ENCODE measurements around the gene GFI1B.
"Not testable (repeated sequence)": the region's sequence is repeated elsewhere in the genome, so short reads cannot be mapped to it uniquely, and the experiment has no call there.

GFI1B gene

DNA sequence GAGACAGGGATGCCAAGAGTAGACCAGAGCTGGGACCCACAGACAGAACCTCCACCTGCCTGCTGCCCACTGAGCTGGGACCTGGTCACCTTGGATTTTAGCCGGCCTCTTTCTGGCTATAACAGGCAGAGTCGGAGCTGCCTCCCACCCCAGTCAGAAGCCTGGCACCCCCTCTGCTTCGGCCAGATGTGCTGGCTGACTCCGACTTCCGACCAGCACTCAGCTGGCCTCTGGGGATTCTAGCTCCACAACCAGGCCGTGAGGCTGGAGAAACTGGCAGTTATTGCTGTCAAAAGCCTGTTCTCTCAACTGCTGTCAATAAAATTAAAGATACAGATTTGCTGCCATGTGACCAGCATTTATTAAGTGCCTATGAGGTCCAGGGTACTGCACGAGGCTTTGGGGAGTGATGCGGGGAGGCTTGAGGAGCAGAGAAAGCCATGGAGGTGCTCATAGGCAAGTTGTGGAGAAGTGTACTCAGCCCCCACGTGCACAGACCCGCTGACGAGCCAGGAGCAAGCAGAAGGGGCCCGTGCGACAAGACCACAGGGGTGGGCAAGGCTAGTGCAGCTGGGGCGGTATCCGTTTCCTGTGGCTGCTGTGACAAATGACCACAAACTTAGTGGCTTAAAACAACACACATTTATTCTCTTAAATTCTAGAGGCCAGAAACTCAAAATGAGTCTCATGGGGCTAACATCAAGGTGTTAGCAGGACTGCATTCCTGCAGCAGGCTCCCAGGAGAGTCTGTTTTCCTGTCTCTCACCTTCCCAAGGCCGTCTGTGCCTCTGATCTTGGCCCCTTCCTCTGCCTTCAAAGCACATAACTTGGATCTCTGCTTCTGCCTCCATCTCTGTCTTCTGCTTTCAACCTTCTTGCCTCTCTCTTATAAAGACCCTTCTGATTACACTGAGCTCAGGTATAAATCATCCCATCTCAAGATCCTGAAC is 13.1 kb downstream of the GFI1B start:
- no peak for DNase-seq (ENCODE audit: low spot score)

- DNase-seq (ENCODE audit: low spot score), result no peak
Observed at GRCh38 chr9:132993511-132993939, 15.0 kb downstream of the GFI1B start.

DNA sequence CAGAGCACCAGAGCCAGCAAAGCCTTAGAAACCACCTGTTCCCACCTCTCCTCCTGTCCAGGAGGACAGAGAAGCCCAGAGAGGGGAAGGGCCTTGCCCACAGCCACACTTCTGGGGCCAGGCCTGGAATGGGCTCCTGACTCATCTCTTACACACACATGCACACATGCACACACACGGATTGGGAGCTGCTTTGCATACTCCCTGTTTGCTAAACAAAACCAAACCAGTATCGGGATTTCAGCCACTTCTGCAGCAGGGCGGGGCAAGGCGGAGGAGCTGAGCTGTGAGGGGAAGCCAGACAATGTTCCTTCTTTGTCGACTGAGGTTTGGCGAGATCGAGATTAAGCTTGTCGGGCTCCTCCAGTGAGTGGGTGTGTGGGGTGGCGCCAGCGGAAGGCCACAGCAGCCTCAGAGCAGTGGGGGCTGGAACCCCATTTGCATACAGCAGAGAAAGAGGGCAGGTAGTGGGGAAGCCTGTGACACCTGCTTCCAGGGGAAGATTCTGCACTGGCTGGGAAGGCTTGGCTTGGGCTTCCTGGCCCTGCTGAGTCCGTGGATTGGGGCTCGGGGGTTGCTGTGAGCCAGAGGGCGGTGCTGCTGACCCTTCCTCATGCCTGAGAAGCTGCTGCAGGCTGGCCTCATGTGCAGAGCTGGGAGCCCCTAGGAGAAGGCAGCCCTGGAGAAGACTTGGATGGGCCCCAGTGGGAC is 16.1 kb downstream of the GFI1B start:
- no peak for DNase-seq (ENCODE audit: low spot score)

DNA sequence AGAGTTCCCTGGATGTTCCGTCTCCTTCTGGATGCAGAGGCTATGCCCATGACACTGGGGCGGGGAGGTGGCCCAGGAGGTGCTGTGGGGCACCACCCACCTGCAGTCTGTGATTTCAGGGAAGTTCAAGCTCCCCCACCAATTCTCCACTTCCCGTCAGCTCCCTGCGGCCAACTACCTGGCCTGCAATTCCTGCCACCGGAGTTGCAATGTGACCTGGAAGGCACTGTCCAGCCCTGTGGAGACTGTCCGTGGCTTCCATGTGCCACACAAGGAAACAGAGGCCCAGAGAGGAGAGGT is 16.6 kb downstream of the GFI1B start:
- no peak for DNase-seq (ENCODE audit: low spot score)

- DNase-seq (ENCODE audit: low spot score), result no peak
Observed at GRCh38 chr9:132995879-132996278, 17.4 kb downstream of the GFI1B start.

- DNase-seq (ENCODE audit: low spot score), result no peak
Observed at GRCh38 chr9:132996526-132996925, 18.0 kb downstream of the GFI1B start.

GRCh38 chr9:132997591-132997990 is 19.1 kb downstream of the GFI1B start:
- no peak for DNase-seq (ENCODE audit: low spot score)

GRCh38 chr9:132998221-132998620 is 19.7 kb downstream of the GFI1B start:
- DNase-seq (ENCODE audit: low spot score), result not testable (repeated sequence)

DNA sequence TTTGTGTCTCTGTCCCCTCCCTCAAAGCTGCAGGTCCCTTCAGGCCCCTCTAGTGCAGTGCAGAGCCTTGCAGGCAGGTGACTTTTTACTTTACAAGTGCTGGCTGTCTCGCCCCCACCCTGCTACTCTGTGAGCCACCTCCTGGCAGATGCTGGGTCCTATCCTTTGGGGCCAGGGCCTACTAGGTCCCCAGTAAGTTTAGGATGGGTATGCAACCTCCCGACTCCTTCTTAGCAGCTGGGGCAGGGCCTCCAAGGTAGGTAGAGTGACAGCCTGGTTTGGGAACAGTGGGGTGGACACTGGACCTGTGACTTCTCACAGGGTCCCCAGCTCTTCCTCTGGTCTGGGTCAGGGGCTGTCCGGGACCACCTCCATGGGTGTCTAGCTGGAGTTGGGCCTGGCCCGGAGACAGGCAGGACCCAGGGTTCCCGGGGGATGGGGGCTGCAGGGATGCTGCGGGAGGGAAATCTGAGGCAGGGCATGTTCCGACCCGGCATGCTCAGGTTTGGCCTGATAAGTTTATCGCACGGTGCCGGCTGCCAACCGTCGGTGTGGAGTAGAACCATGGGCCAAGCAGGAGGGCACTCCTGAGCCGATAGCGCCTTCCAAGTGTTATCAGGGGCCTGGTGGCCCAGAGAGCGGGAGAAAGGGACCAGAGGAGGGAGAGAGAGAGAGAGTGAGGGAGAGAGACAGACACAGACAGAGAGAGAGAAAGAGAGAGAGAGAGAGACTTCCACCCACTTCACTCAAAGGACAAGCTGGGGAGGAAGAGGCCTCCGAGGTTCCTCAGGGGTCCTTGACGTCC is 20.5 kb downstream of the GFI1B start:
- DNase-seq (ENCODE audit: low spot score), result no peak

- no peak for DNase-seq (ENCODE audit: low spot score)
Observed at GRCh38 chr9:133002147-133003070, 23.9 kb downstream of the GFI1B start.

DNA sequence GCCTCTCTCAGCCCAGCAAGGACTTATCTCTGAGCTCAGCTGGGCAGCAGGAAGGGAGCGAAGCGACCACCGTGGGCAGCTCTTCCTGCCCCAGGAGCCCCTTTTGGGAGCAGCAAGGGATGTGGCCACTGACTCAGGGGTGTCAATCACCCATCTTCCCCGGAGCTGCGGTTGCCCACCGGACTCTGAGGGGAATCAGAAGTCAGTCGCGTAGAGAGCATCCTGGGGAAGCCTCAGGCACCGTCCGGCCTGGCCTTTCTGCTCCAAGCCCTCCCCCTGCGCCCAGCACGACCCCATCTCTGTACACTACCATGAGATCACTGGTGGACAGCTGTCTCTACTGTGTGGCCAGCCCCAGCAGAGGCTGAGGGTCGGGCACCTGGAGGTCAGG is 24.6 kb downstream of the GFI1B start:
- DNase-seq (ENCODE audit: low spot score), result no peak

GRCh38 chr9:133003671-133004090 is 25.2 kb downstream of the GFI1B start:
- DNase-seq (ENCODE audit: low spot score), result no peak

GRCh38 chr9:133004091-133004998 is 25.9 kb downstream of the GFI1B start:
- no peak for DNase-seq (ENCODE audit: low spot score)

- DNase-seq (ENCODE audit: low spot score), result no peak
Observed at GRCh38 chr9:133004999-133005760, 26.7 kb downstream of the GFI1B start.

- DNase-seq (ENCODE audit: low spot score), result no peak
Observed at GRCh38 chr9:133005957-133006356, 27.5 kb downstream of the GFI1B start.

DNA sequence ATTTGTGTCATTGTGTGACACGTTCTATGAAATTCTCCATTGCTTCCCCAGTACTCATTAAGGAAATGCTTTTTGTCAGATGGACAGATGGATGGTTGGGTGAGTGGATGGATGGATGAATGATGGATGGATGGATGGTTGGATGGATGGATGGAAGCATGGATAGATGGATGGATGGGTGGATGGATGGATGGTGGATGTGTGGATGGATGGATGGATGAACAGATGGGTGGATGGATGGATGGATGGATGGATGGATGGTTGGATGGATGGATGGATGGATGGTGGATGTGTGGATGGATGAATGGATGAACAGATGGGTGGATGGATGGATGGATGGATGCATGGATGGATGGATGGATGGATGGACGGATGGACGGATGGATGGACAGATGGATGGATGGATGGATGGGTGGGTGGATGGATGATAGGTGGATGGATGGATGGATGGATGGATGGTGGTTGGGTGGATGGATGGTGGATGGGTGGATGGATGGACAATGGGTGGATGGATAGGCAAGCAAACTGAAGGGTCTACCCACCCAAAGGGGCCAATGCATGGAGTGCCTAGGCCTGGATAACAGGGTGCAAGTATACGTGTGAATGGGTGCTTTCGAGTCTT is 28.3 kb downstream of the GFI1B start:
- no peak for DNase-seq (ENCODE audit: low spot score)

DNA sequence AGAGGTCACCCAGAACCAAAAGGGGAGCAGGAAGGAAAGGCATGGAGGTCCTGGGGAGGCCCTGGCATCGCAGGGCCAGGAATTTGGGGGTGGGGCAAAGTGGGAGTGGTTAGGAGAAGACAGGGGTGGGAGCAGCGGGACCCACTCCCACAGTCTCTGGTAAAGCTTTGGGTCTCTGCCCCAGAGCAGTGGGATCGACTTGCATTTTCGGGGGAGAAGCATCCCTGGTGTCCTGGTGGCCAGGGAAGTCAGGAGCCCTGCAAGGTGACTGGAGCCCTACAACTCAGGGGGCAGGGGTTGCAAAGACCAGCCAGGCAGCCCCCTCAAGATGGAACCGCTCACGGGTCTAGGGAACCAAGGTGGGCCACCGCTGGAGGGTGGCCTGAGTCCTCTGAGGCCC is 29.9 kb downstream of the GFI1B start:
- DNase-seq (ENCODE audit: low spot score), result no peak

DNA sequence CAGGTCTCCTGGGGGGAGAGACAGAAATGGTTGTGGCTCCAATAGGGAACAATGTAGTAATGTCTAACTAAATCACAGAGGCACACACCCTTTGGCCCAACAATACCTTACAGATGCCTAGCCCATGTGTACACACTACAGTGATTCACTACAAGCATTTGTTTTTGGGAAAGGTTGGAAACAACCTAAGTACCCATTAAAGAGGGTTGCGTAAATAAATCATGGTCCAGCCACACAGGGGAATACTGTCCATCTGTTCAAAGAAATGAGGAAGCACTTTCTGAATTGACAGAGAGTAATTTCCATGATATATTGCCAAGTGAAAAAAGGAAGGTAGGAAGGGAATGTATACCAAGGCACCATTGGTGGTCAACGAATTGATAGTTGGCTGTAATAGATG is 30.3 kb downstream of the GFI1B start:
- DNase-seq (ENCODE audit: low spot score), result no peak

- DNase-seq (ENCODE audit: low spot score), result no peak
Observed at GRCh38 chr9:133009906-133010582, 31.6 kb downstream of the GFI1B start.

Data from HuH-7 (cell line).